NCI-H1092 (cell line): Measurements from ENCODE around the gene NANOS1.
A peak's percentile ranks its signal among the peaks of the same experiment; 100 is the strongest.
"Not testable (repeated sequence)": the region's sequence is repeated elsewhere in the genome, so short reads cannot be mapped to it uniquely, and the experiment has no call there.

Source experiments
- DNase-seq: peaks from one replicate; lab custom pipeline; 2025; lab: John Stamatoyannopoulos, UW

The NANOS1 gene

DNA sequence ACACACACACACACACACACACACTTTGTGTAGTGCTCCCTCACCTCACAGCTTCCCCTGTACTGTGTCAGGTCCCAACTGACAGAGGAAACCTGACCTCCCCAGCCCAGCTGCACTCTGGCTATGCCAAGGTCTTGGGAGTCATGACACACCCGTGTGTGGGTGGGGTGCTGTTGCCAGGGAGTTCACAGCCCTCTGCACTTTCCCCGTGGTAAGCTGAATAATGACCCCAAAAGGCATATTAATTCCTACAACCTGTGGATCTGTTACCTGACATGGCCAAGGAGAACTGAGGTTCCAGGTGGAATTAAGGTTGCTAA, 8.9 kb upstream of the NANOS1 start:
- DNase-seq: no peak

DNA sequence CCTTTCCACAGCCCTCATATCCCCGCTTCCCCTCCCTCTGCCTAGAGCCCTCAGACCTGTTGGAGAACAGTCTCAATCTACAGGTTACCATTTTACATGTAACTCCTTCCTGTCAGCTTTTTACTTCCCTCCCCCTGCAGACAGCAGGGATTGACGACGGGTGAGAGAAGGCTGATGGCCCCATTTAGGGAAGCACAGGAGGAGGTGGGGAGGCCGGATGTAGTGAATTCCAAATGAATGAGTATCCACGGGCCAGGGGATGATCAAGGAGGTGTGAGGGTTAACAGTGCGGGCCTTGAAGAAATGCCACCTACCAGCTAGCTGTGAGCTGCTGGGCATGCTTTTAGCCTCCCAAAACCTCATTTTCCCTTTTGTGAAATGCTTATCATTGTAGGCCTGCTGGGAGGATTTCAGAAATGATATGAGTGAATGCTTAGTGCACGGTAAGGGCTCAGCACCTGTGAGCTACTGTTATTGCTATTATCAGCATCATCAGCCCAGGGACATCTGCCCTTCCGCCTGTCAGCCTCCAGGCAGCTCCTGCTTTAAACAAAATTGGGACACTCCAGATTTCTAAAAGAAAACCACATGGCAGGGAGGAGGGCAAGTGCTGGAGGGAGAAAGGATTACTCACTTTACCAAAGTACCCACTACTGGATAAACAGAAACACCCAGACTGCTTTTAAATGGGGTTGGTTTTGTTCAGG, 6.5 kb upstream of the NANOS1 start:
- DNase-seq: no peak

DNA sequence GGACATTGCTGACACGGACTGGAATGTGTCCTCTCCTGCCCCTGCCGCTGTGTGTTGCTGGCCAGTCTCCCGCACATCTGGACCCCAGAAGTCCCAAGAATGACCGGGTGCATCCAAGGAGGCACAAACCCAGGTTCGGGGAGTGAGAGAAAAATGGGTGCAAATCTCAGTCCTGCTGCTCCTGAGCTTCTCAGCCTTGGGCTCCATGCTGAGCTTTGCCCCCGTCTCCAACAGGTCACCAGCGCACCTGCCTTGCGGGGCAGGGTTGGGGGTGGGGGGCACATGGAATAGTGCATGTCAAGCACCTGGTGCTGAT, 6.0 kb upstream of the NANOS1 start:
- no peak for DNase-seq

DNA sequence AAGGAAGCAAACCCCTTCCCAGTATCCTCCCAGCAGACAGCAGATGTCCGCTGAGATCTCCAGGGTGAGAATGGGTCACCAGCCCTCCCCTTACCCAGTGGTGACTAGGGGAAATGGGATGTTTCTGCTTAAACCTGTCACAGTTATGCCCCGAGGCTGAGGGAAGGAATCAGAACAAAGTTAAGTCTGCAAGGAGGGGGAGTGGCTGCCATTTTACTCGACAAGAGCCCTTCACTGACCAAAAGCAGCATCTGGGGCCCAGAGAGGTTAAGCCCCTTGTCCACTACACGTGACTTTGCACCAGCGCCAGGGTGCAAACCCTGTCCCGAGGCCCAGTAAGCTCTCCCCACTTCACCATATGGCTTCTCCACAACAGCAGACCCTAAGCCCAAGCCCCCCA, 4.6 kb upstream of the NANOS1 start:
- no peak for DNase-seq

DNA sequence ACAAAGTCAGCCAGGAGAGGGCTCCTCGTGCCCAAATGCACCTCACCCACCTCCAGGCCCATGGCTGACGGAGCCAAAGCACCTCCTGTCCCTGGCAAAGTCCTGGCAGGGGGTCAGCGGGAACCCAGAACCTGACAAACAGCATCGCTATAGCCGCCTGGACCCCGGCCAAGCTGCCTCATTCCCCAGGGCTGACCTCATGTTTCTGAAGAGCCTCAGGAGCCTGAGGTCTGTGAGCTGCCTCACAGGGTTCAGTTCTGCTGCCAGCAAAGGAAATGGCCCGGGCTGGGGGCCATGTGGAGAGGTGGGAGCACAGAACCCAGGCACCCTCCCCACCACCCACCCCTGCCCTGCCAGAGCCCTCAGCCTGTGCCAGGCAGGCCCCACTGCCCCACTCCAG, 4.2 kb upstream of the NANOS1 start:
- peak; percentile 70 for DNase-seq

DNA sequence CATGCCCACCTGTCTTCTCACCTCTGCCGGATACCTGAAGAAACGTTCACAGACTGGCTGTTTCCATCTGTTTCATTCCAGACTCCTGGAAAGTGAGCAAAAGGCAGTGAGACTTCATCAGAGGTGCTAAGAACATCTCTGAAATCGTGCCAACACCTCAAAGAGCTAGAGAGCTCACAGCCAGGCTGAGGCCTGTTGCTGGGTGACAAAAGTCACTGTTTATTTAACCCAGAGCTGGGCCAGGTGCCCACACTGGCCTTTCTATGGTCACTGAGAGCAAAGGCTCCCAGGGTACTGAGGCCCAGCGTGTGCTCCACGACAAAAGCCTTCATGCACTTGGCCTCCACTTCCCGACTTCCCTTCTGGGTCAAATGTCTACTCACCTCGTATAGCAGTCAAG, 3.7 kb upstream of the NANOS1 start:
- peak; percentile 61 for DNase-seq

DNA sequence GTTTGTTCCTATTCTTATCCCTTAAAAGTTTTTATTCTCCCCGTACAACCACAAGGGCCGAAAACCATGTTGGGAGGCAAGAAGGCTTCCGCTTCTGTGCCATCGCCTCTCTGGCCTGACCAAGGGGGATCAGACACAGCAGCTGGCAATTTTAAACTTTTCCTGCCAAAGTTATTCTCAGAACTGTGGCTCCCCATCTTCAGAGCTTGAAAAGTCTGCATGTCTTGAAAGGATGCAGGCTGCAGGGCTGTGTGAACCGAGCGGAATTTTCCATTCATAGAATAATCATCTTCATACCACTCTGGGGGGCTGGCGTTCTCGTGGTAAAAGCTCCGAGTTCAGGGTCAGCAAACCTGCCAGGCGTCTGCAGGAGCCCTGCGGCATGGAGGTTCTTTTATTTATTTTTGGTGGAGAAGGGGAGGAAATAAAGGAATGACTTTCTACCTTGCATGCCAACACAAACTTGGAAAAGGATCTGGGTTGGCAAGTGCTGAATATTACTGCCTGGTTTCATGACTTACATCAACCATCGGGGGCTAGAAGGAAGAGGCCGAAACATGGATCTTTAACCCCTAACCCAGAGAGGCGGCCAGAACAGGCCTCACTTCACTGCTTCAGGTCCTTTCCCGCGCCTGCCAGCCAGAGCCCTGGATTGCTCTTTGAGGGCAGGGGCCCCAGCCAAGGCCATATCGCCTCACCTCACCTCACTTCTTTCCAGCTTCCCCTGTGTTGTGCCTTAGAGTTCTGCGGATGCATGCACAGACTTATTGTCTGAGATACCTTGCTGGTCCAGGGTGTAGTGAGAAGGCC, 3.0 kb upstream of the NANOS1 start:
- no peak for DNase-seq

DNA sequence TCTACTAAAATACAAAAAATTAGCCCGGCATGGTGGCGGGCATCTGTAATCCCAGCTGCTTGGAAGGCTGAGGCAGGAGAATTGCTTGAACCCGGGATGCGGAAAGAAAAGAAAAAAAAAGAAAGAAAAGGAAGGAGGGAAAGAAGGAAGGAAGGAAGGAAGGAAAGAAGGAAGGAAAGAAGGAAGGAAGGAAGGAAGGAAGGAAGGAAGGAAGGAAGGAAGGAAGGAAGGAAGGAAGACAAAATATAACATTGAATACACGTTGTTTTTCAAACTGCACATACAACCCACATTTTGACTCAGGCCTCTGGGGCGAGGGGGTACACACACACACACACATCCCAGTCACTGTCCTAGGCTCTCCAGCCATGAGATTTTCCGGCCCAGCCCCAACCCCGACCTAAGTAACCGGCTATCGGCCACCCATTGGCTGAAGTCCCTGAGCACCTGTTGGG, 1.0 kb upstream of the NANOS1 start:
- DNase-seq: not testable (repeated sequence)

DNA sequence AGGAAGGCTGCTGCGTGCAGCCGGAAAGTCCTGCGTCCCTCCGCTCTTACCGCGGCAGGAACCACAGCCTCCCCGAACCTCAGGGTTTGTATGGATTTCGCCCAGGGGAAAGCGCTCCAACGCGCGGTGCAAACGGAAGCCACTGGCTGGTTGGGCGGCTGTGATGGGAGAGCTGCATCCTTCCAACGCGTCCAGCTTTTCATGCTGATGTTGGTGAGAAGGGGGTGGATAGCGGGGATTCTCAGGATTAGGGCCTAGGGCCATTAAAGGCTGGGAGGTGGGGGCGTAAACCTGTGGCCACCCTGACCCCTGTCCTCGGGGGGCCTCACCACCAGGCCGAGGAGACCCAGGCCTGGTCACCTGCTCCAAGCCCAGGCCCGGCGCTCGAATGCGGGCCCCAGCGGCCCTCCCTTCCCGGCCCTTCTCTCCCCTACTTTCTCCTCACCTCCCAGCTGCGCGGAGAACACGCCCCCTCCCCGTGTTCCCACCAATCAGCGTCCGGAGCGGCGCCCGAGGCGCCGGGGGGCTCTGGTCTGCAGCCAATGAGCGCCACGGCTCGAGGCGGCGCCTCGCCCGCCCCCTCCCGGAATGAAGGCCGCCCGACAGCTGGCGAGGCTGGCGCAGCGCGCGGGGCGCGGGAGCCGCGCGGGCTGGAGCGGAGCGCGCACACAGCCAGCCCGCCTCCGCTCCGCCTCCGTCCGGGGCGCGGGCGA, 458 bp upstream of the NANOS1 start:
- peak; percentile 83 for DNase-seq

DNA sequence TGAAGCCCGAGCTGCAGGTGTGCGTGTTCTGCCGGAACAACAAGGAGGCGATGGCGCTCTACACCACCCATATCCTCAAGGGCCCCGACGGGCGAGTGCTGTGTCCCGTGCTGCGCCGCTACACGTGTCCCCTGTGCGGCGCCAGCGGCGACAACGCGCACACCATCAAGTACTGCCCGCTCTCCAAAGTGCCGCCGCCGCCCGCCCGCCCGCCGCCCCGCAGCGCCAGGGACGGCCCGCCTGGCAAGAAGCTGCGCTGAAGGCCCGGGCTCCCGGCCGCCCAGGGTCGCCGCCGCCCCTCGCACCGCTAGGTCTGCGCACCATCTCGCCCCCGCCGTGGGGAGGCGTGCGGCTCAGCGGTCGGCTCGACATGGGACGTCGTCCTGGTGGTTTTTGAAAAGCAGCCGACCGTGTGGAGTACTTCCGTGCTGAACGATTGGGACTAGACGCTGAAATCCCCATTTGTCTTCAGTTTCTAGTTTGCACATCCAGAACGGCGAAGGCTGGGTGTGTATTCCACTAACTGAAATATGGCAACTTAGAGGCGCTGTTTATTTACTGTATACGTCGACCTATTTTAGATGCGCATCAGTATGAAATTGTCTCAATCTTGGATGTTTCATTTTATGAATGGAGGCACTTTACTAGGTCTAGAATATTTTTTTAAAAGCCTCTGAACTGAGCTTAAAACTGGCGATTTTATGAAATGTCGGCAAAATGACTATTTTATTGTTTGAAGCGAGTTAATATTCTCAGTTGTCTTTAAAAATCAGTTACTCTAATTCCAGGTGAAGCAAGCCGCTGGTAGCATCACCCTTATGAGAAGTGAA, 1.1 kb downstream of the NANOS1 start:
- DNase-seq: peak; percentile 32

DNA sequence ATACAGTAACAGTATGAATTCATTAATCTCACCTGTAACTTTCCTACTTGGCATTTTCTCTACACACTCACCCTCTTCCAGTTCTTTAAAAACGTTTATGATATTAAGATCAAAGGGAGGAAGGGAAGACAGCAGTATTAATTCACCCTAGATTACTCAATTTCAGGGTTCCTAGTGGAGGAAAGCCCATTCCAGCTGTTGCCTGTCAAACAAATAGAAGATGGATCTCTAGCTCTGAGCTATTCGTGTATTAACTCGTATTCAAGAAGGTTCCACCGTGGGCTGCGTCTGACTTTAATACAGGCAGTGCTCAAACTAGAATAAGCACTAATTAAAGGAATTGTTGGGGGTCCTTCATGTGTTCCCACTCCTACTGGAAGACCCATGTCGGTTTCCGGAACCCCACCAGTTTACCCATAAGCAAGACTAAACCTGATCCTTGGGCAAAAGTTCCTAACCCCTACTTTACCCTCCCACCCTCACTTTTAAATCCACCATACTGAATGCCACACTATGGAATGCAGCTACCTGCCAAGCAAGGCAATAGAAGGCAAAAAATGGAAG, 2.1 kb downstream of the NANOS1 start:
- no peak for DNase-seq

DNA sequence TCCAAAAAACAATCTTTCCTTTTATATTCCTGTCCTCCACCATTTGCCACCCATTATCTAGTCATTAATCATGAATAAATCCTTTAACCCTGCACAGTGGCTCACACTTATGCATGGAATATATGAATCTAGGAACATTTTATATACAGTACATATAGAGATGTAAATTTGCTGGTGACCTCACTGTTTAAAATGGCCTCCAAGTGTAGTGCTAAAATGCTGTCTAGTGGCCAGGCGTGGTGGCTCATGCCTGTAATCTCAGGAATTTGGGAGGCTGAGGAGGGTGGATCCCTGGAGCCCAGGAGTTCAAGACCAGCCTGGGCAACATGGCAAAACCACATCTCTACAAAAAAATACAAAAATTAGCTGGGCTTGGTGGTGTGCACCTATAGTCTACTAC, 9.6 kb downstream of the NANOS1 start:
- no peak for DNase-seq

DNA sequence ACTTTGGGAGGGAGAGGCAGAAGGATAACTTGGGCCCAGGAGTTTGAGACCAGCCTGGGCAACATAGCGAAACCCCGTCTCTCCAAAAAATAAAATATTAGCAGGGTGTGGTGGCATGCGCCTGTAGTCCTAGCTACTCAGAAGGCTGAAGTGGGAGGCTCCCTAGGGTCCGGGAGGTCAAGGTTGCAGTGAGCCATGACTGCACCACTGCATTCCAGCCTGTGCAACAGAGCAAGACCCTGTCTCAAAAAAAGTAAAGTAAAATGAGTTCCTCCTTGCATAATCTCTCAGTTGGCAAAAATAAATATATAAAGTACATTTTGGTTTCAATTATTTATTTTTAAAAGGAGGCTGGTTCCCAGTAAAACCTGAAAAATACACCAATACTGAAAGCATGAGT, 11.8 kb downstream of the NANOS1 start:
- no peak for DNase-seq

DNA sequence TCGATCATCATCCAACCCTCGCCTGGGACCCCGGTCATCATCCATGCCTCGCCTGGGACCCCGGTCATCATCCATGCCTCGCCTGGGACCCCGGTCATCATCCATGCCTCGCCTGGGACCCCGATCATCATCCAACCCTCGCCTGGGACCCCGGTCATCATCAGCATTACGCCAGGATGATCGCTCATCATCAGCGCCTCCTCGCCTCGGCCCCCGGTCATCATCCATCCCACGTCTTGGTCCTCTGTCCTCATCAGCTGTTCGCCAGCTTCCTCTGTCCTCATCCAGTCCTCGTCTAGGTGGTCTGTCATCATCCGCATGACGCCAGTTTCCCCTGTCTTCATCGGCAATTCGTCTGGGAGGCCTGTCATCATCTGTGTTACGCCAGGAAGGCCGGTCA, 12.7 kb downstream of the NANOS1 start:
- DNase-seq: no peak

DNA sequence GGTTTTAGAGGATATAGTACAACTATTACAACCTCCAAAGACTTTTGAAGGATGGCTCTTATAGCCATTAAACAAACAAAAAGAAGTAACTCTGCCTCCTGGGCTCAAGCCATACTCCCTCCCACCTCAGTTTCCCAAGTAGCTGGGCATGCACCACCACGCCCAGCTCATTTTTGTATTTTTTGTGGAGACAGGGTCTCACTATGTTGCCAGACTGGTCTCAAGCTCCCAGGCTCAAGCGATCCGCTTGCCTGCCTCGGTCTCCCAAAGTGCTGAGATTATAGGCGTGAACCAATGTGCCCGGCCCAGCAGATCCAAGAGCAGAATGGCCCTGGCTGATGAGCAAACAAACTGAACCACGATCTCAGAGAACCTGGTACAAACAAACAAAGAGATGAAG, 16.0 kb downstream of the NANOS1 start:
- no peak for DNase-seq

DNA sequence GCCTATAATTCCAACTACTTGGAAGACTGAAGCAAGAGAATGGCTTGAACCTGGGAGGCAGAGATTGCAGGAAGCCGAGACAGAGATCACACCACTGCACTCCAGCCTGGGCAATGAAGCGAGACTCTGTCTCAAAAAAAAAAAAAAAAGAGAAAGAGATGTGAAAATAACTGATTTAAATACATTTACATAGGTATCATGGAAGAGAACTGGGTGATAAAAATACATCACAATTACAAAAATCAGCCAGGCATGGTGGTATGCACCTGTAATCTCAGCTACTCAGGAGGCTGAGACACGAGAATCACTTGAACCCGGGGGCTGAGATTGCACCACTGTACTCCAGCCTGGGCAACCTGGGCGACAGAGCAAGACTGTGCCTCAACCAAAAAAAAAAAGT, 19.8 kb downstream of the NANOS1 start:
- DNase-seq: no peak

DNA sequence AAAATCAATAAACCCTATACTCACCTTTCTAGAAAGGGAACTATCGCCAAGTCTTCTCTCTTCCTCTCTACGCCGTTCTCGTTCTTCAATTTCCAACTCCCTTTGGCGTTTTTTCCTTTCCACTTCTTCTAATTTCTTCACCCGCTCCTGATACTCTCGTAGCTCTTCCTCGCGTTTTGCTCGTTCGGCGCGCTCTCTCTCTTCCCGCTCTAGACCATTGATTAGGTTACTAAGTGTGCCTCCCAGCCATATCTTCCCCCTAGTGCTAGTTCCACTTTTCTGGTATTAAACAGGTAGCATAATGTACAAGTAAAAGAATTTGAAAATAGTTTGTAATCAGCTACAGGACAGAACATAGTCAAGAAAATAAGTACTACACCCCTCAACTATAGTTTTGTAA, 20.3 kb downstream of the NANOS1 start:
- DNase-seq: no peak

DNA sequence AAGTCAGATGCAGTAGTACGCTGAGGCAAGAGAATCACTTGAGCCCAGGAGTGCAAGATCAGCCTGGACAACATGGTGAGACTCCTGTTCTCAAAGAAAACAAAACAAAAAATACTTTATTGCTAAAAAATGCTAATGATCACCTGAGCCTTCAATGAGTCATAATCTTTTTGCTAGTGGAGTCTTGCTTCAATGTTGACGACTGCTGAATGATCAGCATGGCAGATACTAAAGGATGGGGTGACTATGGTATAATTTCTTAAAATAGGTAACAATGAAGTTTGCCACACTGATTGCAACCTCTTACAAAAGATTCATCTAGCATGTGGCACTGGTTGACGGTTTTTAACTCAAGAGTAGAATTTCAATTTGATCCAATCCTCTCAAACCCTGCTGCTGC, 22.3 kb downstream of the NANOS1 start:
- no peak for DNase-seq

DNA sequence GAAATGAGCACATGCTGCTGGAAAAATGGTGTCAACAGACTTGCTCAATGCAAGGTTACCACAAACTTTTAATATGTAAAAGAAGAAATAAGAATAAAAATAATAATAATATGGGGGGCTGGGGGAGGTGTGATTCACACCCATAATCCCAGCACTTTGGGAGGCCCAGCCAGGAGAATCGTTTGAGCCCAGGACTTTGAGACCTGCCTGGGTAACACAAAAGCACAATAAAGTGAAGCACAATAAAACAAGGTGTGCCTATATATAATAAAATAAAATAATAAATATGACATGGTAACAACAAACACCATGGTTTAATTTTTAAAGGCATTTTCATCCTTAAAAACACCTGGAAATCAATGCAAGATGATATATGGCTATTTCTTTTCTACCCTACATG, 26.0 kb downstream of the NANOS1 start:
- no peak for DNase-seq

DNA sequence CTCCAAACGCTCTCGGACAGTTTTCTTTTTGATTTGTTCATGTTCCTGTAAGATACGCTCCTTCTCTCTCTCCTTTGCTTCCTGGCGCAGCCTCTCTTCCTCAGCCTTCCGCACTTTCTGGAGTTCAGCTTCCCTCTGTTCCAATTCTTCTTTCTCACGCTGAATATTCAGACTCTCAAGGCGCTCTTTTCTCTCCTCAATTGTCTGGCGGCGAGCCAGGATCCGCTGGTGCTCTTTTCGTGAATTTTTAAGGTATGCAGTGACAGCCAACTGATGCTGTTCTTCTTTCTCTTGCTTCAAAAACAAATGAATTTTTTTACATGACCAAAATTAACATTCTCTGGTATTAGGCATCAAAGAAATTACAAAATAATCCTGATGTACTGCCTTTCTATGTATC, 28.5 kb downstream of the NANOS1 start:
- DNase-seq: no peak

DNA sequence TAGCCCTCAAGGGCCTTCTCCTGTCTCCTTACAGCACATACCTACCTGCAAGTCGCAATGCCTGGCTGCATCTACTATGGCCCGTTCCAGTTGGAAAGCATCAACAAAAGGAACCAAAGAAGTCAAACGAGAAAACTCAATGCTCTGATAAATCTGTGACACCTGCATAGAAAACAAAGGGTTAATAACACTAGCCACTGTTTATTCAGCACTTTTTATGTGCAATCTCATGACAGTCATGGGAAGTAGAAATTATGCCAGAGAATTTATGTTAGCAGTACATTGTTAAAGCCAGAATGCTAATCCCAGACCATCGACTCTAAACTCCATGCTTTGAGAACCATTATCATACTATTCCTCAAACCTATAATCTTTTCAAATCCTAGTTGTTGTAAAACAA, 30.0 kb downstream of the NANOS1 start:
- no peak for DNase-seq

DNA sequence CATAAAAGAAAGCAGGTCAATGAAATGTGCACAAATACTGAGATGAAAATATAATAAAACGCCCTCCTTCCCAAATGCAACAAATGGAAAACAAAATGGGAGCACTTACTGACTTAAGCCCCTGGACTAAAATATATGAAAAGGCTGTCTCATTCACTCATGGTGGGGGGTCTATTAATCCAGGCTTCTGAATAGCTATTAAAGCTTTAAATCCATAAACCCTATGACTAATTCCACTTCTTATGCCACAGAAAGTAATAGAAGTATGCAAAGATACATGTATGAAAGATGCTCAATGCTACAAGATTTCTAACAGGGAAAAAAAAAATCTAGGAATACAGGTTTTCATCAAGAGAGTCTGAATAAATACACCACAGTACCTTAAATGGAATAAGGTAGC, 30.6 kb downstream of the NANOS1 start:
- no peak for DNase-seq
